Bone marrow (tissue), 2 donors: ENCODE measurements around the gene MTA2.
A peak's percentile ranks its signal among the peaks of the same experiment; 100 is the strongest.

Experiments used
- DNase-seq, 2 donors: peaks; one replicate each; lab custom pipeline; 2025; lab: John Stamatoyannopoulos, UW

Gene MTA2

GRCh38 chr11:62546929-62547625, 54.6 kb downstream of the MTA2 start:
- peak in 1 of 2 donors; percentile 73 for DNase-seq

- peak; percentile 39 to 73 for DNase-seq
Measured at GRCh38 chr11:62546244-62546928, 55.3 kb downstream of the MTA2 start, which contains the start of gene AHNAK. Gene AHNAK, minus strand, starts transcription at chr11:62546806. Its CDS starts 10,708 bp downstream, at chr11:62536098.

GRCh38 chr11:62545437-62546243, 56.0 kb downstream of the MTA2 start:
- DNase-seq = peak; percentile 76 to 87

- DNase-seq = peak in 1 of 2 donors; percentile 35
Measured at GRCh38 chr11:62544581-62545436, 56.9 kb downstream of the MTA2 start.

- DNase-seq = no peak
Measured at GRCh38 chr11:62543680-62544444, 57.8 kb downstream of the MTA2 start.
